Activated naive CD8-positive, alpha-beta T cell treated with anti-CD3 and anti-CD28 coated beads, Interleukin-2, amount 10 ng/mL, durations not matched to agents 7 days and 5 days (primary cell): ENCODE results near the gene PPHLN1. TPM values are rescaled to one million over a fixed set of nuclear protein-coding genes. Genes with fewer than 3 reads are reported as not detected.
A peak's percentile ranks its signal among the peaks of the same experiment; 100 is the strongest.

Source experiments
- ATAC-seq: fragments of 150-1000 bp; cut with Tn5 transposase; one replicate; pipeline ENCODE4 v1.10.0; 2021; ENCODE audit warnings: low read depth, moderate library complexity
- POLR2A ChIA-PET: fragments of 350-600 bp; sonication (Branson Sonifier 250); formaldehyde crosslinking; loops from one replicate; lab custom pipeline; 2021; ENCODE audit warnings: antibody characterized with exemption; lab: Charles Lee
- DNase-seq: peaks from one replicate; pipeline ENCODE4 v3.0.0; 2021
- H3K27ac Mint-ChIP-seq: one replicate; pipeline ENCODE4 v1.8.0; 2022; ENCODE audit warnings: mild to moderate bottlenecking, mixed read lengths
- H3K27me3 Mint-ChIP-seq: one replicate; pipeline ENCODE4 v1.8.0; 2022; ENCODE audit warnings: mild to moderate bottlenecking, moderate library complexity, mixed read lengths
- H3K36me3 Mint-ChIP-seq: one replicate; pipeline ENCODE4 v1.8.0; 2021; ENCODE audit warnings: mild to moderate bottlenecking, mixed read lengths
- H3K4me1 Mint-ChIP-seq: one replicate; pipeline ENCODE4 v1.8.0; 2021; ENCODE audit warnings: mixed read lengths
- H3K4me3 Mint-ChIP-seq: one replicate; pipeline ENCODE4 v1.8.0; 2022; ENCODE audit warnings: mild to moderate bottlenecking, moderate library complexity, mixed read lengths
- H3K9me3 Mint-ChIP-seq: one replicate; pipeline ENCODE4 v1.8.0; 2021; ENCODE audit warnings: mixed read lengths
- total RNA-seq, 2 experiments: library from RNA; stranded (reverse); gene quantifications; one replicate each; pipeline ENCODE4 v1.2.3, GENCODE V29; 2021

The PPHLN1 gene
- total RNA-seq, 2 experiments from 2014 or later, result 86.3 to 91.4 TPM

- Mint-ChIP-seq H3K36me3 (peaks cover 51% of the 10 kb centered on the region), H3K9me3 (peaks cover 7% of the 10 kb centered on the region)
These were observed 118.4 kb downstream of the PPHLN1 start for GRCh38 chr12:42444192-42444943.

GRCh38 chr12:42445891-42446290 lies 119.9 kb downstream of the PPHLN1 start:
- no peaks in the 10 kb centered on the region for H3K27me3 Mint-ChIP-seq
- ATAC-seq (no peak), DNase-seq (no peak)
- POLR2A ChIA-PET, result no interaction called here
- no peak overlapping the region for H3K4me3 Mint-ChIP-seq
- H3K4me1 Mint-ChIP-seq, result no peaks in the 10 kb centered on the region
- H3K36me3 Mint-ChIP-seq, result peaks cover 49% of the 10 kb centered on the region
- no peak overlapping the region for H3K27ac Mint-ChIP-seq
- peaks cover 6% of the 10 kb centered on the region for H3K9me3 Mint-ChIP-seq

More at GRCh38 chr12:42444192-42444943, 118.4 kb downstream of the PPHLN1 start:
- no peak overlapping the region for H3K27ac Mint-ChIP-seq
- no peaks in the 10 kb centered on the region for H3K27me3 Mint-ChIP-seq
- POLR2A ChIA-PET, result no interaction called here
- DNase-seq, result no peak
- ATAC-seq, result no peak
- no peak overlapping the region for H3K4me3 Mint-ChIP-seq
- no peaks in the 10 kb centered on the region for H3K4me1 Mint-ChIP-seq

- H3K9me3 Mint-ChIP-seq, result peaks cover 3% of the 10 kb centered on the region
- H3K27me3 Mint-ChIP-seq, result no peaks in the 10 kb centered on the region
- H3K4me3 Mint-ChIP-seq, result no peak overlapping the region
- ATAC-seq (no peak), DNase-seq (no peak)
- H3K4me1 Mint-ChIP-seq, result no peaks in the 10 kb centered on the region
- no peak overlapping the region for H3K27ac Mint-ChIP-seq
- POLR2A ChIA-PET, result no interaction called here
- peaks cover 42% of the 10 kb centered on the region for H3K36me3 Mint-ChIP-seq
These were observed 120.8 kb downstream of the PPHLN1 start for GRCh38 chr12:42446761-42447160.

GRCh38 chr12:42447371-42447786 lies 121.4 kb downstream of the PPHLN1 start:
- H3K4me3 Mint-ChIP-seq, result no peak overlapping the region

GRCh38 chr12:42448841-42449240 lies 122.9 kb downstream of the PPHLN1 start:
- POLR2A ChIA-PET, result no interaction called here
- Mint-ChIP-seq H3K27me3 (no peaks in the 10 kb centered on the region), H3K9me3 (no peaks in the 10 kb centered on the region), H3K4me3 (no peak overlapping the region), H3K4me1 (no peaks in the 10 kb centered on the region), H3K36me3 (peaks cover 27% of the 10 kb centered on the region), H3K27ac (no peak overlapping the region)
- ATAC-seq, result no peak
- DNase-seq, result no peak

More at GRCh38 chr12:42447371-42447786, 121.4 kb downstream of the PPHLN1 start:
- DNase-seq (no peak), ATAC-seq (no peak)
- Mint-ChIP-seq H3K27me3 (no peaks in the 10 kb centered on the region), H3K9me3 (peaks cover 2% of the 10 kb centered on the region), H3K27ac (no peak overlapping the region), H3K36me3 (peaks cover 37% of the 10 kb centered on the region), H3K4me1 (no peaks in the 10 kb centered on the region)
- POLR2A ChIA-PET, result no interaction called here

- peaks cover 20% of the 10 kb centered on the region for H3K36me3 Mint-ChIP-seq
- POLR2A ChIA-PET, result no interaction called here
- no peak overlapping the region for H3K27ac Mint-ChIP-seq
- ATAC-seq (no peak), DNase-seq (no peak)
- no peak overlapping the region for H3K4me3 Mint-ChIP-seq
- no peaks in the 10 kb centered on the region for H3K27me3 Mint-ChIP-seq
- H3K9me3 Mint-ChIP-seq, result no peaks in the 10 kb centered on the region
- no peaks in the 10 kb centered on the region for H3K4me1 Mint-ChIP-seq
These were observed 124.3 kb downstream of the PPHLN1 start for GRCh38 chr12:42450248-42450647.

- no peak for ATAC-seq
- no peaks in the 10 kb centered on the region for H3K9me3 Mint-ChIP-seq
- DNase-seq, result no peak
- no peaks in the 10 kb centered on the region for H3K36me3 Mint-ChIP-seq
- H3K27me3 Mint-ChIP-seq, result no peaks in the 10 kb centered on the region
- POLR2A ChIA-PET, result interaction anchor here (0.6 kb wide), 1 partner anchor 62 kb away, joined by 4 read pairs; no protein-coding TSS in a partner anchor
- no peak overlapping the region for H3K27ac Mint-ChIP-seq
- H3K4me1 Mint-ChIP-seq, result no peaks in the 10 kb centered on the region
- H3K4me3 Mint-ChIP-seq, result no peak overlapping the region
These were observed 132.6 kb downstream of the PPHLN1 start for GRCh38 chr12:42458575-42458974.

GRCh38 chr12:42459336-42459847 lies 133.4 kb downstream of the PPHLN1 start:
- Mint-ChIP-seq H3K4me1 (no peaks in the 10 kb centered on the region), H3K27ac (no peak overlapping the region), H3K9me3 (no peaks in the 10 kb centered on the region), H3K36me3 (no peaks in the 10 kb centered on the region), H3K27me3 (no peaks in the 10 kb centered on the region), H3K4me3 (no peak overlapping the region)
- DNase-seq (no peak), ATAC-seq (no peak)
- POLR2A ChIA-PET, result no interaction called here

GRCh38 chr12:42462486-42462885 lies 136.5 kb downstream of the PPHLN1 start:
- POLR2A ChIA-PET, result no interaction called here

GRCh38 chr12:42463671-42464070 lies 137.7 kb downstream of the PPHLN1 start:
- Mint-ChIP-seq H3K36me3 (peaks cover 5% of the 10 kb centered on the region), H3K27me3 (no peaks in the 10 kb centered on the region), H3K4me3 (no peak overlapping the region), H3K9me3 (no peaks in the 10 kb centered on the region), H3K27ac (no peak overlapping the region), H3K4me1 (peaks cover 3% of the 10 kb centered on the region)
- ATAC-seq (no peak), DNase-seq (no peak)
- POLR2A ChIA-PET, result no interaction called here

More at GRCh38 chr12:42462486-42462885, 136.5 kb downstream of the PPHLN1 start:
- ATAC-seq (no peak), DNase-seq (no peak)
- Mint-ChIP-seq H3K9me3 (no peaks in the 10 kb centered on the region), H3K27ac (no peak overlapping the region), H3K4me1 (no peaks in the 10 kb centered on the region), H3K4me3 (no peak overlapping the region), H3K27me3 (no peaks in the 10 kb centered on the region), H3K36me3 (peaks cover 5% of the 10 kb centered on the region)

GRCh38 chr12:42468341-42468821 lies 142.4 kb downstream of the PPHLN1 start:
- H3K9me3 Mint-ChIP-seq, result no peaks in the 10 kb centered on the region
- peaks cover 2% of the 10 kb centered on the region for H3K27me3 Mint-ChIP-seq
- peak overlapping the region; percentile 75 for H3K4me3 Mint-ChIP-seq
- peaks cover 16% of the 10 kb centered on the region for H3K4me1 Mint-ChIP-seq
- peaks cover 5% of the 10 kb centered on the region for H3K36me3 Mint-ChIP-seq
- DNase-seq (no peak), ATAC-seq (no peak)
- no peak overlapping the region for H3K27ac Mint-ChIP-seq
- POLR2A ChIA-PET, result no interaction called here

- DNase-seq (no peak), ATAC-seq (peak; percentile 35)
- peaks cover 4% of the 10 kb centered on the region for H3K27me3 Mint-ChIP-seq
- POLR2A ChIA-PET, result no interaction called here
- peak overlapping the region; percentile 75 for H3K4me3 Mint-ChIP-seq
- peaks cover 5% of the 10 kb centered on the region for H3K36me3 Mint-ChIP-seq
- peaks cover 16% of the 10 kb centered on the region for H3K4me1 Mint-ChIP-seq
- H3K27ac Mint-ChIP-seq, result no peak overlapping the region
- H3K9me3 Mint-ChIP-seq, result no peaks in the 10 kb centered on the region
These were observed 143.0 kb downstream of the PPHLN1 start for GRCh38 chr12:42468921-42469320.

GRCh38 chr12:42469355-42470175 lies 143.6 kb downstream of the PPHLN1 start:
- no peak for DNase-seq
- peak overlapping the region; percentile 75 for H3K4me3 Mint-ChIP-seq
- peak overlapping the region; percentile 67 for H3K27ac Mint-ChIP-seq
- ATAC-seq, result peak; percentile 85
- H3K36me3 Mint-ChIP-seq, result peaks cover 5% of the 10 kb centered on the region
- no peaks in the 10 kb centered on the region for H3K9me3 Mint-ChIP-seq
- POLR2A ChIA-PET, result no interaction called here
- H3K27me3 Mint-ChIP-seq, result peaks cover 5% of the 10 kb centered on the region
- peaks cover 16% of the 10 kb centered on the region for H3K4me1 Mint-ChIP-seq
